Endothelial cell of umbilical vein (primary cell): ENCODE measurements around the gene GFAP. TPM values are rescaled to one million over a fixed set of nuclear protein-coding genes. Genes with fewer than 3 reads are reported as not detected.
A peak's percentile ranks its signal among the peaks of the same experiment; 100 is the strongest.

Source experiments
- BruUV-seq: library from RNA; stranded (reverse); fragments of 400-500 nt; replicated peaks from 2 replicates; lab custom pipeline; 2021; lab: Mats Ljungman, UMichigan
- CTCF ChIA-PET: fragments of 300-600, 350-600 bp; sonication (Branson Sonifier 250); formaldehyde crosslinking; loops from one replicate; lab custom pipeline; 2021; ENCODE audit warnings: antibody characterized with exemption, inconsistent platforms; lab: Charles Lee
- POLR2A ChIA-PET: fragments of 300-600, 350-600 bp; sonication (Branson Sonifier 250); formaldehyde crosslinking; loops from one replicate; lab custom pipeline; 2021; ENCODE audit warnings: antibody characterized with exemption, inconsistent platforms; lab: Charles Lee
- DNase-seq: peaks from one replicate; pipeline ENCODE4 v3.0.0-alpha.2; 2011; ENCODE audit warnings: low read depth, low spot score
- FAIRE-seq: peaks from 2 replicates; lab custom pipeline; 2011; peaks lifted over from hg19 to GRCh38; lab: Jason Lieb, UNC
- H2AFZ ChIP-seq: 2 replicates; pipeline ENCODE4 v1.6.0; 2012; ENCODE audit warnings: low read depth, low read length, control low read depth, inconsistent platforms
- H3K27ac ChIP-seq: 2 replicates; pipeline ENCODE4 v1.5.1; 2011; ENCODE audit warnings: low read depth, mild to moderate bottlenecking, control low read depth, low read length, moderate library complexity; ENCODE audit not compliant: insufficient read depth
- H3K27me3 ChIP-seq, 2 experiments: 2 replicates each; pipeline versions ENCODE4 v1.6.0 to v1.6.1; 2011; ENCODE audit warnings: low read length in 2 of 2, mixed read lengths in 1 of 2; ENCODE audit not compliant: control insufficient read depth in 2 of 2, insufficient read depth in 2 of 2
- H3K36me3 ChIP-seq, 2 experiments: 2 replicates in 1 of 2; 3 replicates in 1 of 2; pipeline ENCODE4 v1.5.1; 2011; ENCODE audit warnings: low read length in 2 of 2, mild to moderate bottlenecking in 1 of 2, moderate library complexity in 1 of 2; ENCODE audit not compliant: control insufficient read depth in 2 of 2, insufficient read depth in 2 of 2; ENCODE audit errors: extremely low read depth in 1 of 2
- H3K4me1 ChIP-seq: 3 replicates; pipeline ENCODE4 v1.5.1; 2011; ENCODE audit warnings: mild to moderate bottlenecking, low read length; ENCODE audit not compliant: control insufficient read depth, insufficient read depth; ENCODE audit errors: extremely low read depth
- H3K4me2 ChIP-seq: 2 replicates; pipeline ENCODE4 v1.6.1; 2011; ENCODE audit warnings: low read length, control low read depth, mixed read lengths; ENCODE audit not compliant: insufficient read depth
- H3K4me3 ChIP-seq, 3 experiments: fragments of 200-600 bp in 1 of 3; sonication (generic), shearing (Covaris generic) in 1 of 3; replicated peaks in 1 of 3; 2 replicates each; pipeline ENCODE4 v1.5.1; 2011 to 2016; ENCODE audit warnings: control low read depth in 3 of 3, low read length in 3 of 3, mild to moderate bottlenecking in 2 of 3, inconsistent platforms in 1 of 3, low read depth in 1 of 3, moderate library complexity in 1 of 3; ENCODE audit not compliant: insufficient read depth in 1 of 3
- H3K79me2 ChIP-seq: 2 replicates; pipeline ENCODE4 v1.6.0; 2012; ENCODE audit warnings: low read length, inconsistent platforms; ENCODE audit not compliant: control insufficient read depth, insufficient read depth
- H3K9ac ChIP-seq: replicated peaks from 2 replicates; pipeline ENCODE3; 2011; ENCODE audit warnings: low read length, control low read depth; ENCODE audit not compliant: insufficient read depth; ENCODE audit errors: extremely low read depth
- H3K9me1 ChIP-seq: replicated peaks from 3 replicates; pipeline ENCODE4 v1.6.0; 2011; ENCODE audit warnings: mild to moderate bottlenecking, low read length; ENCODE audit not compliant: control insufficient read depth, insufficient read depth; ENCODE audit errors: extremely low read depth
- H3K9me3 ChIP-seq: replicated peaks from 2 replicates; pipeline ENCODE4 v1.5.1; 2012; ENCODE audit warnings: low read length, inconsistent platforms; ENCODE audit not compliant: control insufficient read depth, insufficient read depth
- H4K20me1 ChIP-seq: replicated peaks from 2 replicates; pipeline ENCODE3; 2011; ENCODE audit warnings: mild to moderate bottlenecking, low read length; ENCODE audit not compliant: control insufficient read depth, insufficient read depth; ENCODE audit errors: extremely low read depth
- CTCF ChIP-seq, 2 donors: IDR thresholded peaks; 1 replicate in 1 of 2; 2 replicates in 1 of 2; pipeline ENCODE4 v1.5.1; 2011; ENCODE audit warnings: low read length in 2 of 2, mild to moderate bottlenecking in 2 of 2, moderate library complexity in 2 of 2, control low read depth in 1 of 2, inconsistent platforms in 1 of 2, low read depth in 1 of 2; ENCODE audit not compliant: insufficient read depth in 1 of 2; ENCODE audit errors: extremely low read depth in 1 of 2
- EZH2 ChIP-seq: IDR thresholded peaks from 2 replicates; pipeline ENCODE4 v1.6.1; 2012; ENCODE audit warnings: borderline replicate concordance, low read depth, mild to moderate bottlenecking, moderate library complexity, low read length, inconsistent platforms; ENCODE audit not compliant: severe bottlenecking
- FOS ChIP-seq: IDR thresholded peaks from 2 replicates; pipeline ENCODE4 v1.6.1; 2011; ENCODE audit warnings: mild to moderate bottlenecking, low read length, moderate library complexity, borderline replicate concordance; ENCODE audit not compliant: insufficient read depth
- GATA2 ChIP-seq: IDR thresholded peaks from 2 replicates; pipeline ENCODE4 v1.7.0; 2011; ENCODE audit warnings: low read depth, mild to moderate bottlenecking, moderate library complexity, mixed read lengths, low read length; ENCODE audit not compliant: insufficient read length, insufficient read depth
- JUN ChIP-seq: IDR thresholded peaks from 2 replicates; pipeline ENCODE4 v1.6.1; 2011; ENCODE audit warnings: borderline replicate concordance, low read depth; ENCODE audit not compliant: insufficient read length, insufficient read depth
- MYC ChIP-seq: IDR thresholded peaks from one replicate; pipeline ENCODE4 v1.6.1; 2011; ENCODE audit warnings: mild to moderate bottlenecking, low read depth, low read length
- POLR2A ChIP-seq: IDR thresholded peaks from 2 replicates; pipeline ENCODE4 v1.6.1; 2012; ENCODE audit warnings: low read depth, mild to moderate bottlenecking, control low read depth, low read length
- POLR2AphosphoS5 ChIP-seq: IDR thresholded peaks from 2 replicates; pipeline ENCODE4 v1.6.1; 2012; ENCODE audit warnings: low read depth, mild to moderate bottlenecking, control low read depth, low read length, moderate library complexity; ENCODE audit not compliant: insufficient read depth
- dilution Hi-C: fragments of 300-500 bp; cut with MboI; formaldehyde crosslinking; loops from one replicate; pipeline ENCODE4 v1.15.0; 2019; ENCODE audit warnings: low sequenced_read_pairs; ENCODE audit not compliant: extremely low pct_ligation_motif_present
- intact Hi-C: fragments of 100-400 bp; cut with micrococcal nuclease; formaldehyde crosslinking; loops from one replicate; pipeline ENCODE4 v1.10.0; 2022
- polyA plus RNA-seq, 4 experiments: library from polyadenylated mRNA; depleted of rRNA in 3 of 4; stranded (reverse) in 3 of 4; unstranded in 1 of 4; fragments of >200 nt; gene quantifications; 2 replicates each; pipeline versions ENCODE4 v1.2.1 to v1.2.3, GENCODE V29; 2011 to 2012; ENCODE audit warnings: missing spikeins in 1 of 4
- total RNA-seq: library from RNA; stranded (reverse); gene quantifications from 2 replicates; pipeline ENCODE4 v1.2.3, GENCODE V29; 2021
- TF ChIP-seq, protein P1 (sequence below): IDR thresholded peaks from 2 replicates; pipeline ENCODE4 v1.6.1; 2011; ENCODE audit not compliant: insufficient read depth, insufficient read length

GFAP gene
- total and polyA plus RNA-seq, 2 donors (not counting 3 experiments of a cell fraction or from before 2014, with no cell fraction given), result 0.07 to 0.42 TPM

DNA sequence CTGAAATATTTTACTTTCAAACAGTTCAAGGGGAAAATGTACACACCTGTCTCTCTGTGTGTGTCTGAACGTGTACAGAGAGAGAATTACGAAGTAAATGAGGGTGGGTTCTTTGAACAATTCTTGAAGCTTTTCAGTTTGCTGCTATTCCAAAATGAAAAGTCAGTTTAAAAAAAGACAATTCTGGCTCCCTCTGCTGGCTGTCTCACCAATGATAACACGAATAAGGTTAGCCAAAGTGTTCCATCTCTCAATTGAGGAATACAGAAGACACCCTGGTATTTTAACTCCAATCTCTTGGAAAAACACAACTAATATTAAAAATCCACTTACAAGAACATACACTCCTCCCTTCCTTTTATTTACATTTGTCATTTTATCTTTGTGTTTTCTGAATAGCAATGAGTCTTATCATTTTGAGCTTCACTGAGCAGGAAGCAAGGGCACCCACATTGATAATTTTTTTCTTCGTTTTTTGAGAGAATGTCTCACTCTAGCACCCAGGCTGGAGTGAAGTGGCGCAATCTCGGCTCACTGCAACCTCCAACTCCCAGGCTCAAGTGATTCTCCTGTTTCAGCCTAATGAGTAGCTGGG lies 36.6 kb downstream of the GFAP start:
- Histone ChIP-seq H3K9ac (no peak overlapping the region), H3K4me3 (no peak overlapping the region), H3K4me2 (no peak overlapping the region), H3K9me1 (no peaks in the 10 kb centered on the region), H3K4me1 (no peaks in the 10 kb centered on the region), H3K9me3 (no peaks in the 10 kb centered on the region), H2AFZ (no peak overlapping the region), H3K27me3 (no peaks in the 10 kb centered on the region), H3K79me2 (no peaks in the 10 kb centered on the region), H3K27ac (no peak overlapping the region), H4K20me1 (no peaks in the 10 kb centered on the region), H3K36me3 (peaks cover 30 to 36% of the 10 kb centered on the region in 2 experiments)
- BruUV-seq, result no TSS peak
- ChIA-PET POLR2A (interaction anchor here (1.3 kb wide), 1 partner anchor 20 kb away, joined by 3 read pairs; no protein-coding TSS in a partner anchor), CTCF (interaction anchor here (0.6 to 9.3 kb wide), 34 partner anchors 11 to 257 kb away, joined by 3 to 295 read pairs (median 4); partner anchors contain the start of genes ACBD4, ADAM11 and EFTUD2)
- DNase-seq (peak; percentile 49), FAIRE-seq (peak; percentile 85)
- dilution Hi-C loops (no loop called here), intact Hi-C loops (loop anchor here (1.0 kb wide), 1 partner anchor 103 kb away; no protein-coding TSS in a partner anchor)
- no peak for TF ChIP-seq EZH2
- peak; percentile 35 to 52 for TF ChIP-seq CTCF (IDR thresholded peaks at IDR 0.05; ENCODE audit: extremely low read depth in 1 of 2, insufficient read depth in 1 of 2, low read depth in 1 of 2, low read length in 2 of 2)
- TF ChIP-seq JUN, result no peak

DNA sequence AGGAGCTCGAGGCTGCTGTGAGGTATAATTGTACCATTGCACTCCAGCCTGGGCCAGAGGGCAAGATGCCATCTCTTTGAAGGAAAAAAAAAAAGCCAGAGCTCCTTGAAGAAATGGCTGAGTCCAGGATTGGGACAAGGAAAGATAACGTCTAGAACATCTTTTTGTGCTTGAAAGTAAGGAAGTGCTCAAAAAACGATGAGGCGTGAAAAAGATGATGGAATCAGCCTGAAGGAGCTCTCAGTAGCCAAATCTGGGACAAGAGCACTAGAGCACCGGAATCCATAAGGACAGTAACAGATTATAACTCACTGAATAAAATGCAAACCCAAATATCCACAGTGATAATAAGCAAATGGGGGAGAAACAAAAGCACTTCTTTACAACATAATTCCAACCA lies 38.2 kb downstream of the GFAP start:
- no TSS peak for BruUV-seq
- dilution Hi-C loops, result no loop called here
- no peak overlapping the region for H3K9ac ChIP-seq
- POLR2A ChIA-PET, result no interaction called here
- H3K27me3 ChIP-seq, result no peaks in the 10 kb centered on the region
- H2AFZ ChIP-seq, result no peak overlapping the region
- H3K9me3 ChIP-seq, result no peaks in the 10 kb centered on the region
- H4K20me1 ChIP-seq, result no peaks in the 10 kb centered on the region
- DNase-seq (no peak), FAIRE-seq (no peak)
- TF ChIP-seq FOS, result no peak
- TF ChIP-seq POLR2A, result no peak
- no peak for TF ChIP-seq MYC
- TF ChIP-seq JUN, result no peak
- no peak for TF ChIP-seq EZH2
- no peak for TF ChIP-seq GATA2
- no peak for TF ChIP-seq CTCF (IDR thresholded peaks at IDR 0.05; ENCODE audit: extremely low read depth in 1 of 2, insufficient read depth in 1 of 2, low read depth in 1 of 2, low read length in 2 of 2)
- no peak for TF ChIP-seq POLR2AphosphoS5
- TF ChIP-seq, protein P1, sequence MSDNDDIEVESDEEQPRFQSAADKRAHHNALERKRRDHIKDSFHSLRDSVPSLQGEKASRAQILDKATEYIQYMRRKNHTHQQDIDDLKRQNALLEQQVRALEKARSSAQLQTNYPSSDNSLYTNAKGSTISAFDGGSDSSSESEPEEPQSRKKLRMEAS, result no peak
- peaks cover 22 to 32% of the 10 kb centered on the region in 2 experiments for H3K36me3 ChIP-seq
- no peak overlapping the region for H3K27ac ChIP-seq
- intact Hi-C loops, result no loop called here
- H3K79me2 ChIP-seq, result no peaks in the 10 kb centered on the region
- H3K4me2 ChIP-seq, result no peak overlapping the region
- peaks cover 14% of the 10 kb centered on the region for H3K4me1 ChIP-seq
- no peak overlapping the region for H3K4me3 ChIP-seq
- no peaks in the 10 kb centered on the region for H3K9me1 ChIP-seq
- CTCF ChIA-PET, result interaction anchor here (0.6 to 9.3 kb wide), 5 partner anchors 14 to 146 kb away, joined by 3 to 295 read pairs (median 3); no protein-coding TSS in a partner anchor
